CD4-positive, alpha-beta T cell treated with Interleukin-21 for 1 hour (primary cell): ENCODE data around the gene DENND6B.

Source experiments
- DNase-seq: peaks from one replicate; pipeline ENCODE4 v3.0.0-alpha.2; 2020

DENND6B gene

DNA sequence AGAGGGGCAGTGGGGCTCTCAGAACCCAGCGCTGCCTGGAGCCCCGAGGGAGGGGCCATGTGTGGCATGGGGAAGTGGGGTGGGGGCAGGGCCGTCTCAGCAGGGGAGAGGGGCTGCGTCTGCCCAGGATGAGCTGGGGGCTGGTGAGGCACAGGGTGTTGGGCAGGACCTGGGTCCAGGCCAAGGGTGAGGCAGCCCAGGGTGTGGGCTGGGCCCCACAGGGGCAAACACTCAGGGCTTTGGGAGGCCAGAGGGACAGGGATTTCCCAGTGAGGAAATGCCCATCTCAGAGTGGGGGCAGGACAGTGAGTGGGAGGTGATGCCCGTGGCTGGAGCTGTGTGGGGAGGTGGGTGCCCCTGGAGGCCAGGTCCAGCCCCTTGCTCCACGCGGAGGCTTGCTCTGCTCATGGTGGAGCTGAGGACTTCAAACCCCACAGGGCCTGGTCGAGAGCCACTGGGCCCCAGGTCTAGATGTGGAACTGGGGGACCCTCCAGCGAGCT lies 24.7 kb downstream of the DENND6B start:
- no peak for DNase-seq

- DNase-seq, result no peak
Measured at GRCh38 chr22:50301581-50301991, 25.2 kb downstream of the DENND6B start.

DNA sequence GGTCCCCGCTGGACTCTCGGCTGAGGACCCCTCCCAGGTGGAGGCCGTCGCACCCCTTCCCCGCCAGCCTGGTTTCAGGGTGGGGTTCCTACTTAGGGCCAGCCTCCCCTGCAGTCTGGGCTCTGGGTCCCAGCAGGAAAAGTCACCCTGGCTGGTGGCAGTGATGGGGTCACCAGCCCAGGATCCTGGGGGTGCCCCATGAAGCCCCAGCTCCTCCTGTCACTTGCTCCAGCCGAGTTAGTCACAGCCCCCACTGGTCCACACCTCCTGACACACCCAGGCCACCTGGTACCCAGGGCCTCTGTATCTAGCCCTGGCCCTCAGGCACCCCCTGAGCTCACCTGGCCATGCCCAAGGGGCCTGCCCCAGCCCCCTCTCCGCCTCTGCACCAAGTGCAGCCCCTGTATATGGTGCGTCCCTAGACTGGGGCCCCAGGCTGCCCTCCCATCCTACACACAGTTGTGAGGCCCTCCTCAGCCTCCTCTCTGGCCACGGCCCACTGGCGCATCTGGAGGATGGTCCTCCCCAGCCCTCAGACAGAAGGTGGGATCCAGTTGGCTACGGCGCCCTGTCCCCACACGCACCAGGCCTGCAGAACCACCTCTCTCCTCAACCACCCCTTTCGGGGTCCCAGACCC lies 26.1 kb downstream of the DENND6B start:
- no peak for DNase-seq

DNA sequence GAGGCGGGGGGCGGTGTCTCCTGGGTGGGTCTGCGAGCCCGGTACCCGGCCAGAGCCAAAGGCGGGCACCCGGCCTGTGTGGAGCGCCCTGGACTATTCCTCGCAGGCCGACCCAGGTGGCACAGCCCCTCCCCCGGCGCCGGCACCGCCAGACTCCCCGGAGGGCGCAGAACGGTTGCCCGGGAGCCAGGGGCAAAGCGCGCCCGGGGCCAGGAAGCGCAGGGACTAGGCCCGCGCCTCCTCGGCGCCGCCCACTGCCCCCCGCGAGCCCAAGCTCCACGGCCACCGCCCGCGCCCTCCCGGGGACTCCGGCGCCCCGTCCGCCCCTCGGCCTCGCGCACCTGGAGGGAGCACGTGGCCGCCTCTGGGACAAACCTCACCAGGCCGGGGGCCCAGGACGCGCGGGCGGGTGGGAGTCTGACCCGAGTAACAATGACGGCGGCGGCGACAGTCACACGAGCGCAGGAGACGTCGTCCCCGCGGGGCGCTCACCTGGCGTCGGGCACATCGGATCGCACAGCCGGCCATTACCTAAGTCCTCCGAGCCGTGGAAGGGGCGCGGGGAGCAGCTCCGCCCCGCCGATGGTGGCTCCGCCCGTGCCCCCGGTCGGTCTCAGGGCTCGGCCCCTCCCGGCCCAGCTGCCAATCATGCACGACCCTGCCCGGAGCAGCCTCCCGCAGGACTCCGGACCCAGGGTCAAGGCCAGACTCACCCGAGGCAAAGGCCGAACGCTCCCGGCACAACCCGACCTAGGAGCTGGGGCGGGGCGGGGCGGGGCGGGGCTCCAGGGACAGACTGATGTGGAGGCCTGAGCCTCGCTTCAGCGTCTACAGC lies 26.8 kb downstream of the DENND6B start:
- no peak for DNase-seq

DNA sequence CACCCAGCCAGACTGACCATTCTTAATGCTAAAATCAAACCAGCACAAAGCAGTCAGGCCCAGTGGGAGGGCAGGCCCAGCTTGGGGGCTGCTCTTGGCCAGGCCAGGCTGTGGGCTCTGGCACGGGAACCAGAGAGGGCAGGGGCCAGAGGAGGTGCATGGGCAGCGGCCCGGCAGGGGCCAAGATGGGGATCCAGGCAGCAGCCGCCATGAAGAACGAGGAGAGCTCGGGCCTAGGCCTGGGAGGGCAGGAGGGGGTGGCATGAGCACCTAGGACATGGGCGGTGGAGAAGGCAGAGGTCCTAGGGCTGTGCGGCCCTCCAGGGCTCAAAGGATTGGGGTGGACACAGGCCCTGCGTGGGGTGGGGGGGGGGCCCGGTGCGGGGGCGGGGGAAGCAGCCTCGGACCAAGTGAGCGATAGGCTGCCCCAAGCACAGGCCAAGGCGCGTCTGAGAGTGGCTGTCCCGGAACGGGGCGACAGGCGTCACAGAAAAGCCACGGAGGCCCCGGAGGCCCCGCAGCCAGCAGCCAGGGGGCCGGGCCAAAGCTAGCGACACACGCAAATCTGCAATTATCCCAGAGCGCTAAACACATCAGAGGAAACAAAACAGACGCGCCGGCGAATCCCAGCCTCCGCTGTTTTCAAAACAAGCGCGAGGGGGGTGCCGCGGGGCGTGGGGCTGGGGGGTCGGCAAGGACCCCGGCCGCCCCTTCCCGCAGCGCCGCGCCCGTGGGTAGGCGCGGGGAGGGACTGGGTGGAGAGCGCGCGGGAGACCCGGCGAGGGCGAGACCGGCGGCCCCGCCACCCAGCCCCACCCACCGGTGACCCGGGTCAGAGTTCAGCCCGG lies 27.7 kb downstream of the DENND6B start:
- no peak for DNase-seq

- DNase-seq, result no peak
Measured at GRCh38 chr22:50298266-50298637, 28.6 kb downstream of the DENND6B start.

- no peak for DNase-seq
Measured at GRCh38 chr22:50297510-50298265, 29.1 kb downstream of the DENND6B start.

- no peak for DNase-seq
Measured at GRCh38 chr22:50296658-50297490, 29.9 kb downstream of the DENND6B start.

DNA sequence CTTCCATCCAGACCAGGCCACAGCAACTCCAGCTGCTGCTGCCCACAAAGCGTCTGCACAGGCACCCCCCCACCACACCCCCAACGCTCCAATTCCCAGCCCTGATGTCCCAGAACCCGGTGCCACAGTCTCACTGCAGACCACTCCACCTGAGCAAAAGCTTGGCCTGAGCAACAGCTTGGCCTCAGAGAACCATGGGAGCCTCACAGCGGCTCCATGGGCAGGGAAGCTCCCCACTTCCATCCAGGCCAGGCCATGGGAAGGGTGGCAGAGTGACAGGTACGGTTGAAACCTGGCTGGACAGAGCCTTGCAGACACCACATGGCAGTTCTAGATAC lies 32.5 kb downstream of the DENND6B start:
- no peak for DNase-seq

GRCh38 chr22:50293441-50294318 lies 33.1 kb downstream of the DENND6B start:
- DNase-seq, result no peak

GRCh38 chr22:50292643-50293440 lies 34.0 kb downstream of the DENND6B start:
- DNase-seq, result no peak

GRCh38 chr22:50289942-50290630 lies 36.7 kb downstream of the DENND6B start:
- no peak for DNase-seq

DNA sequence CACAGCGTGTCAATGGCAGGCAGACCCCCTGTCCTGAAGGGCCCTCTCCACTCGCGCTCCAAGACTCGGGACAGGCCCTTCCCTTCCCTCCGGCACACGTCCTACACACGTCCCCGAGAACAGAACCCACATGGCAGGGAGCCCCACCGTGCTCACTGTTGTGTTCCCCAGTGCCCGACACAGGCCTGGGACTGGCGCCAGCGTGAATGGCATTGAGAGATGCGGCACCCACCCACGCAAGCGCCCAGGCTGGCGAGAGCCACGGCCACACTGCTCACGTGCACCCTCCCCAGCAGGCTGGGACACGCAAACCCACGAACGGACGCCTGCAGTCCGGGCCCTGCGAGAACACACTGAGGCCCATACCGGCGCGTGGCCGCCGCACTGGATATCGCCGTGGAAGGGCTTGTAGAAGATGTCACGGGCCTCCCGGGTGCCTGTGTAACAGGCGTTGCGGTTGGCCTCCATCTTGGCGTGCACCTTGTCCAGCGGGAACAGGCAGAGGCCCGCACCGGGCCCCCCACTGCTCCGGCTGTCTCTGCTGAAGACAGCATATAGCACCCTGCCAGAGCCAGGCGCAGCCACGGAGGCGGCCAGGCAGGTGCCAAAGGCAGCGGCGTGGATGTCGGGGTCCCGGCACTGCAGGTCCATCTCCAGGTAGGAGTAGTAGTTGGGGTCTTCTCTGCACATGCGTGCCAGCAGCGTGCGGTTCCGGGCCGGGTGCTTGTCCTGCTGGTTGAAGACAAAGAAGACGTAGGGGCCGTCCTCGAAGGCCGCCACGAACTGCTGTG lies 37.5 kb downstream of the DENND6B start:
- DNase-seq, result no peak

DNA sequence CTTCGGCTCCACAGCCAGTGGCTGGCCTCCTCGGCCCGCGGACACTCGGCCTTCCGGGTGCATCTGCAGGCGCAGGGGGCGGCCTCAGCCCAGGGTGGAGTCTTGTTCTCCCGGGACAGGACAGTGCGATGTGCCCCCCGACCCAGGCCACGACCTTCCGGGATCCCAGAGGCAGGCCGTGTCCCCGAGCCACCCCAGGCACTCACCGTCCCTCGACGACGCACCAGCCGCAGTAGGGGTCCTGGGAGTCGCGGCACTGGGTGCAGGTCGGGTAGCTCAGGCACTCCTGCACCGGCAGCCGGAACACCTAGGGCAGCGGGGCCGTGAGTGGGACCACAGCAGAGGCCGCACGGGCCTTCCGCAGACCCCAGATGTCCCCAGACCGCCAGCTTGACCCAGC lies 39.1 kb downstream of the DENND6B start:
- DNase-seq, result no peak

GRCh38 chr22:50286701-50287318 lies 40.0 kb downstream of the DENND6B start:
- no peak for DNase-seq

DNA sequence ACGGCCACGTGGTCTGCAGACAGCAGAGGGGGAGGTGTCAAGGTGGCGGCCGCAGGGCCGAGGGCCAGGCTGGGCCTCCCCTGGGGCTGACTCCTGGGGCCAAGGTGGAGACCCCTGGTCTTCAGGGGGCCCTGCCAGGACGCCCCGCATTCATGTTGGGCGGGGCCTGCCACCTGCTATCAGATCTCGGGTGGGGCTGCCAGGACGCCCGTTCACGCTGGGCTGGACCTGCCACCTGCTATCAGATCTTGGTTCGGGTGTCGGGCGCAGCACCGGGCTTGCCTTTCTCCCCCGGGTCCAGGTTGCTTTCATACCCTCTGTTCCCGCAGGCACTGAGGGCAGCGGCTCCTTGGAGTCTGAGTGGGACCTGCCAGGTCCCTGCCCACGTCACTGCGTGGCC lies 40.5 kb downstream of the DENND6B start:
- DNase-seq, result no peak

GRCh38 chr22:50285568-50286229 lies 41.1 kb downstream of the DENND6B start:
- no peak for DNase-seq
